ENCODE data around the gene RPP21. TPM values are rescaled to one million over a fixed set of nuclear protein-coding genes. Genes with fewer than 3 reads are reported as not detected.

Gene RPP21
- total and polyA plus RNA-seq, 2 of the 8 experiments (the other 6 are each of a cell fraction or from before 2014, with no cell fraction given), result 63.0 to 219 TPM

DNA sequence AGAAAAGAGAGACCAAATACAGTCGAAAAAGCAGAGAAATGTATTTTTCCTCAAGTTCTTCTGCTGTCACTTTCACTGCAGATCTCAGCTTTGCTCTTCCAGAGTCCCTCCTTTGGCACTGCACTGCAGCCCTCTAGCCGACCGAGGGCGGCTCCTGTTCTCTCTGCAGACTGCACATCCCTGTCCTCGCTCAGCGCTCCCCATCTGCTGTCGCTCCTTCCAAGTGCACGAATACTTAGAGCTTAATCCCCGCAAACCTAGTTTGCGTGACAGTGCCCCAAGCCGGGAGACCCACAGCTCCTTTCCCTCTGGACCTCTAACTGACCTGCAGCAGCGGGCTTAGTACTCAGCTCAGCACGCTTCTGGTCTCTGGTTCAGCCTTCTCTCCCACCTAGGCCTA lies 15.2 kb downstream of the RPP21 start:
- DNase-seq (ENCODE audit: low read depth in 1 of 2, low spot score in 2 of 2) (no peak), FAIRE-seq (no peak)
- Histone ChIP-seq H3K79me2 (ENCODE audit: control insufficient read depth in 1 of 2, insufficient read depth in 2 of 2, low read length in 2 of 2) (no peaks in the 10 kb centered on the region), H3K79me1 (ENCODE audit: low read depth, low read length) (no peaks in the 10 kb centered on the region), H3K9ac (replicated peaks in 1 of 4; ENCODE audit: extremely low read depth in 1 of 4, low read depth in 3 of 4, low read length in 3 of 4) (no peak overlapping the region), H3K23ac (ENCODE audit: insufficient read length) (no peak overlapping the region), H3K23me2 (ENCODE audit: low read depth, low read length) (peaks cover 5% of the 10 kb centered on the region), H3K36me3 (ENCODE audit: control insufficient read depth in 2 of 4, insufficient read depth in 4 of 4, low read length in 3 of 4) (no peaks in the 10 kb centered on the region), H4K5ac (ENCODE audit: insufficient read length, low read depth, low read length) (no peak overlapping the region), H2BK20ac (ENCODE audit: low read length) (no peak overlapping the region), H3K4me3 (ENCODE audit: extremely low read depth in 1 of 4, insufficient read depth in 2 of 4, low read depth in 3 of 4, low read length in 4 of 4) (no peak overlapping the region), H4K20me1 (replicated peaks in 1 of 2; ENCODE audit: control insufficient read depth in 1 of 2, insufficient read depth in 2 of 2, low read length in 2 of 2) (no peaks in the 10 kb centered on the region), H3K9me3 (ENCODE audit: insufficient read depth in 2 of 2, low read depth in 1 of 2, low read length in 1 of 2) (no peaks in the 10 kb centered on the region), H3K4me1 (replicated peaks in 1 of 4; ENCODE audit: control insufficient read depth in 3 of 4, insufficient read depth in 4 of 4, low read length in 3 of 4) (peaks cover 0 to 6% (median 2%) of the 10 kb centered on the region in 4 experiments; a peak in 4 of 7 replicates), H3K4ac (replicated peaks; ENCODE audit: insufficient read length, low read depth, low read length) (no peak overlapping the region), H2AK5ac (ENCODE audit: low read depth, low read length) (no peak overlapping the region), H4K91ac (replicated peaks; ENCODE audit: insufficient read length, low read length) (no peak overlapping the region), H2BK5ac (ENCODE audit: low read depth, low read length) (no peak overlapping the region), H3K27ac (ENCODE audit: low read depth, low read length) (no peak overlapping the region), H3K27me3 (replicated peaks in 1 of 4; ENCODE audit: control insufficient read depth in 3 of 4, extremely low read depth in 1 of 4, insufficient read depth in 3 of 4, low read length in 3 of 4) (peaks cover 0 to 4% (median 2%) of the 10 kb centered on the region in 4 experiments; a peak in 3 of 7 replicates), H2AFZ (ENCODE audit: low read length) (0 out of 2 replicates have a peak overlapping the region, but pooled peaks have one; percentile 4), H3K18ac (ENCODE audit: extremely low read depth, low read length) (no peak overlapping the region), H2BK120ac (replicated peaks; ENCODE audit: low read depth, low read length) (no peak overlapping the region), H2BK15ac (ENCODE audit: low read length) (no peak overlapping the region), H3K14ac (ENCODE audit: insufficient read length) (no peak overlapping the region), H2BK12ac (ENCODE audit: low read depth, low read length) (no peak overlapping the region), H3K56ac (replicated peaks; ENCODE audit: insufficient read length, low read depth, low read length) (no peak overlapping the region), H3K4me2 (ENCODE audit: insufficient read depth in 1 of 2, low read depth in 2 of 2, low read length in 2 of 2) (no peak overlapping the region), H4K8ac (ENCODE audit: extremely low read depth, insufficient read depth, low read length) (no peak overlapping the region)
- CTCF ChIA-PET (ENCODE audit: partially characterized antibody), result interaction anchor here (0.5 to 3.6 kb wide), 9 partner anchors 9 to 228 kb away, joined by 3 to 32 read pairs (median 4); no protein-coding TSS in a partner anchor
- 80% methylated on average over 13 of the region's 13 CpGs; no CpG with 5 or more reads in 1 of the 2 experiments for WGBS, 2 experiments (ENCODE audit: extremely low coverage in 1 of 2, insufficient coverage in 1 of 2, insufficient read length in 1 of 2, insufficient replicate concordance in 2 of 2, low coverage in 1 of 2, low lambda C conversion rate in 2 of 2, missing lambda C conversion rate in 1 of 2)
- TF ChIP-seq RXRA (IDR thresholded peaks at IDR 0.05; ENCODE audit: insufficient read depth, low read depth, low read length) (no peak), TBP (IDR thresholded peaks at IDR 0.05; ENCODE audit: low read depth, low read length) (peak; percentile 21; the same call in 1 of the 2 replicates)
- POLR2A ChIA-PET (ENCODE audit: partially characterized antibody), result interaction anchor here (0.5 to 1.2 kb wide), 3 partner anchors 33 to 37 kb away, joined by 3 to 4 read pairs (median 3); no protein-coding TSS in a partner anchor

Measured in H1 (cell line).